GM21723 (cell line): ENCODE data around the gene FRS3.
"Not testable (repeated sequence)": the region's sequence is repeated elsewhere in the genome, so short reads cannot be mapped to it uniquely, and the experiment has no call there.

Experiments used
- ATAC-seq: cut with Tn5 transposase; IDR thresholded peaks from one replicate; pipeline ENCODE4 v1.9.1; 2021; ENCODE audit warnings: mild to moderate bottlenecking, moderate library complexity; ENCODE audit not compliant: unreplicated experiment

Gene FRS3, protein sequence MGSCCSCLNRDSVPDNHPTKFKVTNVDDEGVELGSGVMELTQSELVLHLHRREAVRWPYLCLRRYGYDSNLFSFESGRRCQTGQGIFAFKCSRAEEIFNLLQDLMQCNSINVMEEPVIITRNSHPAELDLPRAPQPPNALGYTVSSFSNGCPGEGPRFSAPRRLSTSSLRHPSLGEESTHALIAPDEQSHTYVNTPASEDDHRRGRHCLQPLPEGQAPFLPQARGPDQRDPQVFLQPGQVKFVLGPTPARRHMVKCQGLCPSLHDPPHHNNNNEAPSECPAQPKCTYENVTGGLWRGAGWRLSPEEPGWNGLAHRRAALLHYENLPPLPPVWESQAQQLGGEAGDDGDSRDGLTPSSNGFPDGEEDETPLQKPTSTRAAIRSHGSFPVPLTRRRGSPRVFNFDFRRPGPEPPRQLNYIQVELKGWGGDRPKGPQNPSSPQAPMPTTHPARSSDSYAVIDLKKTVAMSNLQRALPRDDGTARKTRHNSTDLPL

DNA sequence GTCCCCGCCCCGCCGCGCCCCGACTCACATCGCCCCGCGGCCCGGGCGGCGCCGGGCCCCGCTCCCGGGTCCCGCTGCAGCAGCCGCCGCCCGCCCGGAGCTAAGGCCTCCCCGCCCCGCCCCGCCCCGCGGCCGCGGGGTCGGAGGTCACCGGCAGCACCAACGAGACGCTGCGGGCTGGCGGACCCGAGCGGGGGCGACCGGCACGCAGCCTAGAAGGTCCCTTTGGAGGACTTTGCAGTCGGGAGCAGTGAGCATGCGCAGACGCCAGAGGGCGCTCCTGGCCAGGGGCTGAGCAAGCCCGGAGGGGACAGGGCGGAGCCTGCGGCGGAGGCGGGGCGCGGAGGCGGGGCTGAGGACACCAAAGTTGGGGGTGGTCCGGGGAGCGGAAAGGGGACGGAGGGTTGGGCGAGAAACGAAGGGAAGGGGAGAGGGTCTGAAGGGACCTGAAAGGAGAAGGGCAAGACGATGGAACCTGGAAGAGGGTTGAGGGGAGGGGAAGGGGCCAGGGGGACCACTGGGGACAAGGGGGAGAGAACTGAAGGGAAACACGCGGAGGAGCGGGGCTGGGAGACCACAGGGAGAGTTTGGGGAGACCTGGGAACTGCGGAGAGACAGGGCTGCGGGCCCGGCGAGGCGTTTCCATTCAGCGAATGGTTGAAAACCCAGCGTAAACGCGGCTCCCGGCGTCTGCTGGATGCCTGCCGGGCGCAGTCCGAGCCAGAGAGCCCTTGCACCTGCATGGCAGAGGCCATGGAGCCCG lies at the start of gene FRS3:
Gene FRS3, minus strand, starts transcription at position 113 of the 763 bp plus-strand sequence. CDS start 2,913 bp downstream, outside the sequence.
- peak; percentile 93 for ATAC-seq

DNA sequence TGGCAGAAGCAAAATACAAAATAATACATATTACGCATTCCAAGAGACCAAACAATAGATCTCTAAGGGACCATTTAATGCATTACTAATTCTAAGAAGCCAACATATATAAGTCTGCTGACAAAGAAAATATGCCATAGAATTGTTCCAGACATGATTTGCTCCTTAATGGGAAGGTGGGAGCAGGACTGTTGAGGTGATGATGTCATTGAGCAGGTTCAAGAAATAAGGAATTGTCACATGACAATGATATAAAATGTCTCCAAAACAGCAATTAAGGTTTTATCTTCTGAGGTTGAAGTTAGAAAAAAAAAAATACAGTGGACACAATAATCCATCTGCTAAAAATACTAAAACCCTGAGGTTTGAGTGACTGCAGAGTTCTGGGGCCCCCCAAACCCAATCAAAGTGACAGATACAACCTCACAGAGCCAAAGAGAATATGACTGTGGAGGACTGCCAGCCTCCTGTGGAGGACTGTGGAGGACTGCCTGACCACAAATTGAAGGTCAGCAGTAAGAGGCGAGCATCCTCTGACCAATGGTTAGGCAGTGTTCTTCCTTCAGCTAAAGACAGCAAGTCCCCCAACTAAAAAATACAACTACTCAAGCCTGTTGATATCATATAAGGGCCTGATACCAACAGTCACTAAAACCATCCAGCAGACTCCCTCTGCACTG lies 46.8 kb upstream of the FRS3 start:
- no peak for ATAC-seq

DNA sequence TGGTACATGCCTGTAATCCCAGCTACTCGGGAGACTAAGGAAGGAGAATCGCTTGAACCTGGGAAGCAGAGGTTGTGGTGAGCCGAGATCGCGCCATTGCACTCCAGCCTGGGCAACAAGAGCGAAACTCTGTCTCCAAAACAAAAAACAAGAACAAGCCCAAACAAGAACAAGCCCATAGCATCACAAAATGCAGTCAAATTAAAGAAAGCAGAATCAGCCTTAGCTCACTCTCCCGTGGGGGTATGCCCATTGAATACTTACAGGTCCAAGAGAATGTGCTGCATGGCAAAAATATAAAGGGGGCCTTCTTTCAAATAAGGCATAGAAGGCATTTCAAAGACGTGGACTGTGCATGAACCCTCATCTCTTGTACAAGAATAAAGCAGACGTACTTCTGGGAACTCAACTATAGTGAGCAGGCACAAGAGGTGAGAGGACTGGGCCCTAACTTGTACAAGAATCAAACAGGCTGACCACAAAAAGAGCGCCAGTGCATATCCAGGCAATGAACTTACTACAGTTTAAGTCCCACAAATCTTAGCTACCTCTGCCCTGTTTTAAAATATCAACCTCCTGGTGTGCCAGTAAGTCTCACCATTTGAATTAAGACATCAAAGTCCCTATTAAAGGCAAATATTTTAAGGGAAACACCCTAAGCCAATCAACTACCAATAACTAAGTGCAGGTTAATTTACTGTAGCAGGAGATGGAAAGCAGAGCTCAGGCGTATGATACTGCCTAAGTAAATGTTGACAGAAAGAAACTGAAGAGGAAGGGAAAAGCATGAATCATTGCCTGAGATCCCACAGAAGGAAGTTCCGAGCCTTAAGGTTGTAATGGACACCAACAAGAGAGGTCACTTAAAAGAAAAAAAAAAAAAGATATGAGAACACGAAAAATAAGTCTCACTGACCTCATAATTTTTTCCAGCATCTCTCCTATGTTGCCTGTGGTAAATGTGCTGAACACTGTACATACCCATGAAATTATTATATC lies 45.2 kb upstream of the FRS3 start:
- no peak for ATAC-seq

DNA sequence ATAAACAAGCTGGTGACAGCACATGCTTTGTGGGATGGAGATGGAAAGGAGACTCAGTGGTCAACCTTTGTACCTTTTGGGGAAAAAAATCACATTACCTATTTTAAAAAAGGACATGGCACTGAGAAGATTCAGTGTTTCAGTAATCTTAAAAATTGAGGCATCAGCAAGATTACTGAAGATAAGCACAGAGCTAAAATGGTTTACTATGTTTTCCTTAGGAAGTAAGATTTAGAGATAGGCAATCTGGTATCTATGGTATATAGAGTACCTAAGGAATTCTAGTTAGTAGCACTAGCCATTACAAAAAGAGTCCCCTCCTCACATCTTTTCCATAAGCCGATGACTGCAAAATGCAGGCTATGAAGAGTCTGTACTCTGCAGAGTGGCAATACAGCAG lies 43.5 kb upstream of the FRS3 start:
- no peak for ATAC-seq

DNA sequence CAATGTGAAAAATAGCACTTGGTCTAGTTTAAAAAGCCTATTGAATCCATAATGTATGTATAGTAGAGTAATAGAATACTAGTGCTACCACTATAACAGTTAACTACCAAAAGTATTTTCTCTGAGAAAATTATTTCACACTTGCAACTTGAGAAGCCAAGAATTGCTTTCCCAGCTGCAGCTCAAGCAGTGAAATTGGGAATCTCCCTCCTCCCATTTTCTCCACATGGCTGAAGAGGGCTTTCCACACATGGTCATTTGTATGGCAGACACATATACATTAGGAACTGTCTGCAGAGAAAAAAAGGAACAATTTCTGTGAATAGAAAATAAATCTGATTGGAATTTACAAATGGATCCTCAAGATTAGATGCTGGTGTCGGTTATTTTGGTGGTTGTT lies 42.3 kb upstream of the FRS3 start:
- no peak for ATAC-seq

DNA sequence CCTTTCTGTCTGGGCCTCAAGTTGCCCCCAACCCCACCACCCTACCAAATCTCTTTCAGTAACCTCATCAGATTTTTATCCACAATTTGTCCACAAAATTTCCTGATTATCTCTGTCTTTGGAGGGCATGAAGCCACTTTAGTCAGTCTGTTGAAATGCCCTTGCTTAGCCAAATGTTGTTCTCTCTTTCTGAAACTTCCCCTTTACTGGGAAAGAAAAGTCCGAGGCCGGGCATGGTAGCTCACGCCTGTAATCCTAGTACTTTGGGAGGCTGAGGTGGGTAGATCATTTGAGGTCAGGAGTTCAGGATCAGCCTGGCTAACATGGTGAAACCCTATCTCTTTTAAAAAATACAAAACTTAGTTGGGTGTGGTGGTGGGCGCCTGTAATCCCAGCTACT lies 41.6 kb upstream of the FRS3 start:
- ATAC-seq: no peak

DNA sequence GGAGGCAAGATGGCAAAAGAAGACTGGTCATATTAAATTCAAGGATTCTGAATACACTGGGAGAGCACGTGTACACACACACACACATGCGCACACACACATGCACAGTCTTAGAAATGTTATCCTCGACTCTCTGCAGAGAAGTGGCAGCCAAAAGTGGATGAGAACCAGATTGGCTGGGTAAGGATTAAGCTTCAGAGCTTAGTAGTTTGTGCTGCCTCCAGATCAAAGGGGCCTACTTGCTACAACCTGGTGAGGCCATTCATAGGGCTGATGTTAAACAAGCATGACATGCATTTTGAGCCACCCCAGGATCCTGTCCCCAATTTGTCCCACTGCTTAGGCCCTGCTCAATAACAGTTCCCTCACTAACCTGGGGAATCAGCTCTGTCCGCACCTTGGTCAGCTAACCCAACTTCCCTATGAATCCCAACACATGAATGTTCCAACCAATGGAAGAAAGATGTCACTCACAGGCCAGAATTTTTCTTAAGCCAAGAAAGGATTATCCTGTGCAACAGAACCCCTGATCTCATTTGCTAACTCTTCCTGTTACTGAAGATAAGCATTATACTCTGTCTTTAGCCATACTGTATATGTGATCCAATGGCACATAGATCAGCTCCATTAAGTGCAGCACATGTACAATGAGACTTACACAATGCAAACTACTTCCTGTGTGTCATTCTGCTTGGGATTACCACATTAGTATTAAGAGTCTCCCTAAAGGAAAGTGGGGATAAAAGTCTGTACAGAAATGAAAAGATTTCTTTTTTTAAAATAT lies 38.8 kb upstream of the FRS3 start:
- no peak for ATAC-seq

DNA sequence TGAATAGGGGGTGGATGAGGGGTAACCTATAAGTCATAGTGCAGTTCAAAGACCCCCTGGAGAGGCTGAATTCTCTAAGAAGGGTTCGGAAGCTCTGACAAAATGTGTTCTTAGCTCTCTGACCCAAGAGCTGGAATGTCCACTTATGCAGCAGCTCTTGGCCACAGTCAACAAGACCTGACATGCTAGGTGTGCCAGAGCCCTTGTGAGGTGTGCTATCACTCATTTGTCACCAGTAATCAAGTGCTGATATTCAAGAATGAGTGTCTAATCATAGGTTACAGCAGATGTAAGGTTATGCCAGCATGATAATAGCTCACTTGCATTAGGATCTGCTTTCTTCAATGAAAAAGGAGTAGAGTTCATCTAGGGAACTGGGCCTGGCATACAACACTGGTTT lies 35.9 kb upstream of the FRS3 start:
- ATAC-seq: no peak

DNA sequence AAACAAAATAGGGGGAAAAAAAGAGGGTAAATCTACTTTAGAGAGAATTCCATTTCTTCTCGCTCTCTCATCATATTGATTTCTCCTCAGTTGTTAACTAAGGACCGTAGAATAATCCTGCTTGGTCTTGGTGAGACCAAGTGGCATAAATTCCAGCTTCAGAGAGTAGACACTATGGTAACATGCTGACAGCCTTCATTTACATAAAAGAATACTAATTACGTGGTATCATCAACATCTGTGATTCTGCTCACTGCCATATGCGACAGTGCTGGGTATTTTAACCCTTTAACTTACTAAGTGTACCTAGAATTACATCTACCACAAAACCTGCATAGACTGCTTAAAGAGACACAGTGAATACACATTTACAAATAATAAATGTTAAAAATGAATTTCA lies 34.9 kb upstream of the FRS3 start:
- no peak for ATAC-seq

DNA sequence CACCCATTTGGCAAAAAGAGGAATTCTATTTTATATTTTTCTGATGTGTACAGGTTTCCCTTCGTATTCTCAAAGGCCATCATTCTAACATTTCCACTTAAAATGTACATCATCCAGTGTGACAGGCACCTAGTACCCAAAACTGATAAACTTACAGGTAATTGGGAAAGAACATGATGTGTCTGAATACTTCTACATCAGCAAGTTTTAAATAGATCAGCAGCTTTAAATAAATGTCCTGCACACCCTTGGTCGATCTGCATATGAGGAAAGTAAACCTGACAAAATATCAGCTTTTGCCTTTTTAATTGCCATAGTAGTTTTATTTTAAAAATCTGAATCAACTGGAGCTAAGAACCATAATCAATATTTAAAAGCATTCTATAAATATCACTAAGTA lies 34.3 kb upstream of the FRS3 start:
- ATAC-seq: no peak

DNA sequence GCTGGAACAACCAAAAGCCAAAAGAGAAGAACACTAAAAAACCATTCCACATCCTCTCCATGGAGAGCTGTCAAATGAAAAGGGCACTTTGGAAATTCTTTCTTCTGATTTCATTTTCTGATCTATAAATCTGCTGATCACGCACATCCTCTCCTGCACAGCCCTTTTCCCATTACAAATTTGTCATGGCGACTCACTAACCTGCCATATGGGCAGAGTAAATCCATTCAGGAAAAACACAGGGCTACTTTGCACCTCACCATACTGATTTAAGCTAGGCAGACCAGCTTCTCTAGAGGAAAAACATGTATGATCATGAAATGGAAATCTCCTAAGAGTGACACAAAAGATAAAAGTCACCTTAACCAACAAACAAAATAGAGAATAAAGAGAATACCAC lies 33.8 kb upstream of the FRS3 start:
- ATAC-seq: no peak

DNA sequence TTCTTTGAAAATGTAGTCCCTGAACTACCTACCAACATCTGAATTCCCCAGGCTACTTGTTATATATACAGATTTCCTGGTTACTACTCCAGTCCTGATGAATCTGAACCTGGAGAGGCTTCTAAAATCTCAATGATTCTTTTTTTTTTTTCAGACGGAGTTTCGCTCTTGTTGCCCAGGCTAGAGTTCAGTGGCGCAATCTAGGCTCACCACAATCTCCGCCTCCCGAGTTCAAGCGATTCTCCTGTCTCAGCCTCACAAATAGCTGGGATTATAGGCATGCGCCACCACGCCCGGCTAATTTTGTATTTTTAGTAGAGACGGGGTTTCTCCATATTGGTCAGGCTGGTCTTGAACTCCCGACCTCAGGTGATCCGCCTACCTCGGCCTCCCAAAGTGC lies 32.2 kb upstream of the FRS3 start:
- ATAC-seq: not testable (repeated sequence)

DNA sequence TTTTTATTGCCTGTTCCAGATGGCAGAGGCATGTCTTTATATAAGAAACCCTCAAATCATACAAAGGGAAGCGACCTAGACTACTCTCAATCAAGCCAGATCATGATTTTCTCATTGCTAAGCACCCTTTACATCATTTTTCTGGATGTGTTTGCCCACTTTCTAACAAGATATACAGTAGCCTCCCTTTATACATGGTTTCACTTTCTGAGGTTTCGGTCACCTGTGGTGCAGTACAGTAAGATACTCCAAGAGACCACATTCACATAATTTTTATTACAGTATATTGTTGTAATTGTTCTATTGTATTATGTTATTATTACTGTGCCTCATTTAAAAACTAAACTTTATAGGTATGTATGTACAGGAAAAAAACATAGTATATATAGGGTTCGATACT lies 31.4 kb upstream of the FRS3 start:
- no peak for ATAC-seq

DNA sequence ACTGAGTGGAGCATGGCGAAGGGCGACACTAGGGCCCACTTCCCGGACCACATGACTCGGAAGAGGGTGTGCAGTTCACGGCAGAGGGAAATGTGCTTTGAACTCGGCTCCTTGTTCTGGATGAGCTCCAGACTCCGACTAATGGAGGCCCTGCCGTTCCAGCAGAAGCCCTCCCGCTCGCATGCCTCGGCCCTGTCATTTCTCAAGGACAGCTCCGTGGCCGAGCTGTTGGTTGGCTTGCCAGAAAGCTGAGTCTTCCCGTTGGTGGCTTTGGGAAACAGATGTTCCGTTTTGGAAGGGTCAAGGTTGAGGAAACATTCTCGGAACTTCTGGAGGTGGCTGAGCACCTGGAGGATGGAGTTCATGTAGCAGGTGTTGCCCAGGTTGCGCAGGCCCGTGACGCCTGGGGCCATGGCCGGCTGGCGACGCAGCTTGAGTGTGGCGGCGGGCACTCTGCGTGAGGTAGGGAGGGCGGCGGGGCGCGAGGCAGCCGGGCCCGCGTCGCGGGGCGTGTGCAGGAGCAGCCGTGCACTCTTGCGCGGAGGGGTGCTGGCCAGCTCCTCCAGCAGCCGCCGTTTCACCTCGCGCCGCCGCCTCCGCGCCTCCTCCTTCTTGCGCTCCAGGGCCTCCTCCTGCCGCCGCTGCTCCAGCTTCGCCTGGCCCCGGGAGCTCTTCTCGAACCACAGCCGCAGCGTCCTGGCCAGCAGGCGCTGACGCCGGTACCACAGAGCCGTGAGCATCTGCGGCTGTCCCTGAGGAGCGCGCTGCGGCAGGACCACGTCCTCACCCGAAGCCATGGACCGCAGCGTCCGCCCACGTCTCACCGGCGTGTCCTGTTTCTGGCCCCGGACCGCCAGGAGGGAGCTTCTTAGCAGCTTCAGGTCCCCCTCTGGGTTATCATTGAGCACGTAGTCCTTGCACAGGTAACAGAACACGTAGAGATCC lies 26.4 kb upstream of the FRS3 start:
- ATAC-seq: no peak

DNA sequence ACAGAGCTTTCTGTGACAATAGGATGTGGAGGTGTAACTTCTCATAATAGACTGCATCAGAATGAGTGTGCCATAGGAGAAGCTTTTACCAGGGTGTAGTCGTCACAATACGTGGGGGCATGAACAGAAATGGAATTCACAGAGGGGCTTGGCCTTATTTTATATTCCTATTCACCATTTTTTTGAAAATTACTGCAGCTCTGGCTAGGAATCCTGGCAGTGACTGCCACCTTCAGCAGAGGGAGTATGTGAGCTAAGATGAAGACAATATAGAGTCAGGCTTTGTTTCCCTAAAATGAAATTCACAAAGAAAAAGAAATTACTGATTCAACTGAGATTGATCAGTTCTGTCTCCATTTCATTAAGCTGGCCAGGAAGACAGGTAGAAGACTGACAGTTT lies 21.7 kb upstream of the FRS3 start:
- ATAC-seq: no peak

DNA sequence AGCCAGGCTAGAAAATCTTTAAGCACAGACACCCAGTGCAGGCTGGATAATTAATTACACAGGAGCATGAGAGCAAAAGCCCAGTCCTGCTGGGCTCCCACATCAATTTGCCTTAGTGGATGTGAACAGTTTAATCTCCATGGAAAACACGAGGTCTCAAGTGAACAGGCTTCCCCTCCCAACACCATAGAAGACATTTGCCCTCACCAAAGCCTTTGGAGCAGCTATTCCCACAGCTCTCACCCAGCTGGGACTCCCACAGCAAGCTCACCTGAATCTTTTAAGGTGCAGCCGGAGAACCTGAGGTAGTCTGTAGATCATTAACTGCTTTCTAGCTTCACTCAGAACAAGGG lies 19.8 kb upstream of the FRS3 start:
- ATAC-seq: no peak

DNA sequence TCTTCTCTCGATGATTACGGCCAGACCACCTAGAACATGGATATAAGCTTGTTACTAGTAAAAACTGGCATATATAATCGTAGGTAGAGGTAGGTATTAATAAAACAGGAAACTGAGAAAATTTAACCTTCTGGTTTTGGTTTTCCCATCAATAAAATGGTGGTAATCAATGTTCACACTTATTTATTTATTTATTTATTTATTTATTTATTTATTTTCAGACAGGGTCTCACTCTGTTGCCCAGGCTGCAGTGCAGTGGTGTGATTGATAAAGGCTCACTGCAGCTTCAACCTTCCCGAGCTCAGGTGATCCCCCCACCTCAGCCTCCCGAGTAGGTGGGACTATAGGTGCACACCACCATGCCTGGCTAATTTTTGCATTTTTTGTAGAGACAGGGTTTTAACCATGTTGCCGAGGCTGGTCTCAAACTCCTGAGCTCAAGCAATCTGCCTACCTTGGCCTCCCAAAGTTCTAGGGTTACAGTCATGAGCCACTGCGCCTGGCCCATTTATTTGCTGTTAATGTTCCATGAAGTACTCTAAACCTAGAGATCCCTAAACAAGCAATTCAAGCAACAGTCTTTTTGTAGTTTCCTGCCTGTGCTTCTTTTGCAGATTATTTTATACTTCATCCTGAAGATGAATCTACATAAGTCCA lies 19.3 kb upstream of the FRS3 start:
- no peak for ATAC-seq

DNA sequence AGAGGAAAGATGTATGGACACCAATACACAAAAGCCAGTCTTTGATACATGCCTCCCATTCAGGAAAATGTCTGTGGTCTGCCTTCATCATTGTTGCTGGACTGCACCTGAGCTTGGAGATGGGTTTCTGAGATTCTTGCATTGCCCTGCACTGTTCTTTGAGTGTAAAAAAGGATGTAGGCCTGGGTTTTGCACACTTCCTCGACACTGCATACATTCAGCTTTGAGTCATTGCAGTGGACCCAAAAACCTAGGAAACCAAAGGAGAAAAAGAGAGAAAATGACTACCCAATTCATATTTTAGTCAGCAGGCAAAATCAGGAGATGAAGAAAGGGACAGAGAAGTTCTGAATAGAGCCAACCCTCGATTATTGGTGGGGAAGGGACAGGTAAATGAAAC lies 16.8 kb upstream of the FRS3 start:
- no peak for ATAC-seq
